NCI-H1930 (cell line): ENCODE results near the gene U2AF1L4.

ENCODE experiments used
- DNase-seq, 2 experiments: peaks; one replicate each; lab custom pipeline; 2025; lab: John Stamatoyannopoulos, UW

U2AF1L4 gene

DNA sequence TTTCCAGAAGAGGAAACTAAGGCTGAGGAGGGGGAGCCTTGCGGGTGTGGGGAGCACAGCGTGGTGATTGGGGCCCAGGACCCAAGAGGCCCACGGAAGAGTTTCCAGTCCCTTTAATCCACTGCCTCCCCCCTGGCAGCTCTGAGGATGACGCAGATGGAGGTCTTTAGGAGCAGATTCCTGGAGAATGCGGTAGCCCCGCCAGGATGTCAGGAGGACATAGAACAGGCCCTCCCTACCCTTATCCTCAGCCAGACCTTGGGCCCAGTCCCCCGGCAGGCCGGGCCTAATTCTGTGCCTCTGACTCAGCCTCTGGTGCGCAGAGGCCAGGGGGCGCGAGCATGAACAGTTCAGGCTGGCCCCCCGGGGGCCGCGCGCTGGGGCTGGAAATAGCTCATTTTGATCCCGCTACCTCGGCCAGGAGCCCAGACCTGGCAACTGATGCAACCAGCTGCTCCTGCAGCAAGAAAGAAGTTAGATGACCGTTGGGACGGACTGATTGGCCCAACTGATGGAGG, 12.1 kb upstream of the U2AF1L4 start:
- DNase-seq = no peak

GRCh38 chr19:35756377-35757230, 11.4 kb upstream of the U2AF1L4 start, which contains the start of gene HSPB6:
Gene HSPB6, minus strand, starts transcription at chr19:35757029. Its CDS starts 21 bp downstream, at chr19:35757008.
- DNase-seq = no peak

DNA sequence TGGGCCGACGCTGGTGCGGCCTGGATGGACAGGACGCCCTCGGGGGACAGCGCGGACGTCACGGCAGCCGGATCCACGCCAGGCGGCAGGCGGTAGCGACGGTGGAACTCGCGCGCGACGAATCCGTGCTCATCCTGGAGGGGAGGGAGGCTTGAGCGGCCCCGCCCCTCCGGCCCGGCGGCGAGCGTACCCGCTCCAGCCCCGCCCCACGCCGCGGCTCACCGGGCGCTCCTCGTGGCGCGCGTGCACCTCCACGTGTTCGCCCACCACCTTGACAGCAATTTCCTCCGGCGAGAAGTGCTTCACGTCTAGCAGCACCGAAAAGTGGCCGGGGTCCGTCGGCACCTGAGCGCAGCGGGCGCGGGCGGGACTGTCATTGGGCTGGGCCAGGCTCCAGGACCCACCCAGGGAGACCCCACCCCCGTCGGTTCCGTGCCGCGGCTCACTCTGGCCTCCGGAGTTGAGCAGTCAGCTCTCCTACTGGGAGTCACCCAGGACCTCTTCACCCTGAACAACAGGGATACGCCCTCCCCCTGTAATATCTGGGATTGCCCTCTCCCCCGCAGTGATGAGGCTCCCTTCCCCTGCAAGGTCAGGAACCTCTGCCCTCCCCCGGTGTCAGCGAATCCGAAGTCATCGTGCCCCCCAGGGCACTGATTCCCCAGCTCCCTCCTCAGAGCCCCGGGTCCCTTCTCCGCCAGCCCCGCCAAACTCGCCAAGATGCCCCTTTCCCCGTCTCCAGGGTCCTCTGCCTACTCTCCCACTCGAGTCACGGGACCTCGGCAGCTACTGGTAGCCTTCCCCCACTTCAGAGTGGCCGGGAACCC, 10.5 kb upstream of the U2AF1L4 start:
- no peak for DNase-seq

DNA sequence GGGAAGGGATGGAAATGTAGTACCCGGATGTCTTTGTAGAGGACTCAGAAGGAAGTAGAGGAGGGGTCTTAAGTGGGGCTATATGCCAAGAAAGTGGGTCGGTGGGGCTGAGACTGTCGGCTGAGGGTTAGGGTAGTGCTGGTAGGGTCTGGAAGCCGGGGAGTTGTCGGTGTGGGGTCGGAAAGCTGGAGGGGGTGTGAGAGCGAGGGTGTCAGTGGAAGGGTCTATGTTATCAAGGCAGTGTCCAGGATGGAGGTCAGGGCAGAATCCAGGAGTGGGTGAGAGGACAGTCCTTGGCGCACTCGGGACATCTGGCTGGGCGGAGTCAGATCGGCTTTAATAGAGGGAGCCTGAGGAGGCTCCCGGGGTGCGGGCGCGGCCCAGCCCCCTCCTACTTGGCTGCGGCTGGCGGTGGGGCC, 9.9 kb upstream of the U2AF1L4 start:
- no peak for DNase-seq

GRCh38 chr19:35754370-35755130, 9.3 kb upstream of the U2AF1L4 start:
- DNase-seq = no peak

DNA sequence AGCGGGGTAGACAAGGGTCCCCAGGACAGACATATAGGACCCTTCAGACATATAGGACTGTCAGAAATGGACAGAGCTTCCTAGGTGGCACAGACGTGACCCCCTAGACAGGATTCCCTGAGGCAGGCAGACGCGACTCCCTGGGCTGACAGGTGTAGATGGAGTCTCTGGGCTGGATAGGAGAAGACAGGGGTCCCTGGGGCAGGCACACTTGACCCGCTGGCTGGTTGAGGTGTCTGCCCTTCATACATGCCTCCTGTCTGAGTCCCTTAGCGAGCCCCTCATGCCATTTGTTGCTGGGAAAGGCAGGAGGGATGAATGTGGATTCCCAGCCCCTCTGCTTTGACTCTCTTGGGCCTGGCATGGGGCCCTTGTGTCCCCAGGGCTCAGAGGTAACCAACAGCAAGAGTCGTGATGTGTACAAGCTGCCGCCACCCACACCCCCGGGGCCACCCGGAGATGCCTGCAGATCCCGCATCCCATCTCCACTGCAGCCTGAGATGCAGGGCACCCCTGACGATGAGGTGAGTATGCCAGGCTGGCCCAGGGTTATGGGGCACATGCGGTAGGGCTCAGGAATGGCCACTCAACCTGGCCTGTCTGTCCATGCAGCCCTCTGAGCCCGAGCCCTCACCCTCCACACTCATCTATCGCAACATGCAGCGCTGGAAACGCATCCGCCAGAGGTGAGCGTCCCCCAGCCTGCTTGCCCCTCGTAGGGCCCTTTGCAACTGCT, 8.6 kb upstream of the U2AF1L4 start:
- no peak for DNase-seq

DNA sequence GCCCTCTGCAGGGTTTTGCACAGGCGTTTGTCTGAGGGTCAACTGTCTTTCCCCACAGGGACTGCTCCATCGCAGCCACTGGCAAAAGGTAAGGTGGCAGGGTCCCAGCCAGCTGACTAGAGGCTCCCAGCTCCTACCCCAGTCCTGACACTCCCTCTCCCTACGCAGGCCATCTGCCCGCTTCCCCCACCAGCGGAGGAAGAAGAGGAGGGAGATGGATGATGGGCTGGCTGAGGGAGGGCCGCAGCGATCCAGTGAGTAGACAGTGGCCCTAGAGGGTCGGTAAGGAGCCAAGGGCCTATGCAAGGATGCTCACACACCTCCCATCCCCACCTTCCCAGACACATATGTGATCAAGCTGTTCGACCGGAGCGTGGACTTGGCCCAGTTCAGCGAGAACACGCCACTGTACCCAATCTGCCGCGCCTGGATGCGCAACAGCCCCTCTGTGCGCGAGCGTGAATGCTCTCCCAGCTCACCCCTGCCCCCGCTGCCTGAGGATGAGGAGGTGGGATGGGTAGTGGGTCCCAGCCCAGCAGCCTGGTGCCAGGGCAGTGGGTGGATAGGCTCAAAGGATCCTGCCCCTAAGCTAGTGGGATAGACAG, 7.6 kb upstream of the U2AF1L4 start:
- DNase-seq = no peak

DNA sequence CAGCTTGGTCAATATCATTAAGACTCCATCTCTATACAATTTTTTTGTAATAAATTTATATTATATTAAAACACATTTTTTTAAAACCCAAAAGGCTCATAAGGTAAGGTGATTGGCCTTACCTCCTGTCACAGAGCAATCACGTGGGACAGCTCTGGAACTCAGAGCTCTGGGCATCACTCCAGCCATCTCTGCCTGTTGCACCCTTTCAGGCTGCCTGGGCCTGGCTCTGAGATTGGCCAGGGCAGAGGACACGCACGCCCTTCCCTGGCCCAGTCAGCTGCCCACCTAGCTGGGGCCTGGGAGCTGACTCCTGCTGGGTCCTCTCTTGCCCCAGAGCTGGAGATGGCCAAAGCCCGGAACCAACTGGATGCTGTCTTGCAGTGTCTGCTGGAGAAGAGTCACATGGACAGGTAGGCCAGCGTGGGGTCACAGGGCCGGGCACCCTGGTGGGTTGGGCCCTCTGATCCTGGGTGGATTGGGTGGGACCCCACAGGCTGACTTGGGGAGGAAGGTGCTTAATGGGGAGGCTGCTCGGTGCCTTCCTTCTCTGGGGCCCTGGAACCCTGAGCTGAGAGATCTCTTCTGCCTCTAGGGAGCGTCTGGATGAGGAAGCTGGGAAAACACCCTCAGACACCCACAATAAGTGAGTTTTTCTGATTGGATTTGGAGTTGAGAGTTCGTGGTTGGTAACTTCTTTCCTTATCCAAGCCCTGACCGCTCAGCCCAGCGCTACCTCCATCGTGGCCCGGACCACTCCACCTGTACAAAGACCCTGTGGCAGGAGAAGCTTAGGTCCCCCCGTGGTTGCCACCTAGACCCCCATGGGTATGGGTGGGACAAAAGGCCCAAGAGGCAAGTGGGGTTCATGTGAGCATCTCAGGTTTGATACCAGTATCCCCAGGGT, 6.9 kb upstream of the U2AF1L4 start:
- no peak for DNase-seq

DNA sequence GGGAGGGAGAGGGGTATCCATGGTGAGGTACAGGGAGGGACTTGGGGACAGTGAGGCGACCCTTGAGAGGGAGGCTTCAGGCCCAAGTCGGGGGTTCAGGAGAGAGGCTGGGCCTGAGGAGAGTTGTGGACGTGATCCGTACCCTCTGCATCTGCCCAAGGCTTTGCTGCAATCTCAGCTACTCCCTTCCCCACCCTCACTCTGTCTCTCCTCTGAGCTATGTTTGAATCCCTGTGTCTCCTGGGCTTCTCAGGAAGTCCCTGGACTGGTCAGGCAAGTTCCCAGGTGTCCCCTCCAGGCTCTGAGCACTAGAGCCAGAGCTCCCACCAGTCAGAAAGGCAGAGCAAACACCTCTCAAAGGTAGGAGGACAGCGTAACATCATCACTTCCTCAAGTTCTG, 4.9 kb upstream of the U2AF1L4 start:
- no peak for DNase-seq

- DNase-seq = peak; percentile 100
These were observed 3.1 kb upstream of the U2AF1L4 start, which contains the start of gene LIN37 for GRCh38 chr19:35748106-35749020. Gene LIN37, plus strand, starts transcription at chr19:35748576. Its CDS starts 149 bp downstream, at chr19:35748725.

DNA sequence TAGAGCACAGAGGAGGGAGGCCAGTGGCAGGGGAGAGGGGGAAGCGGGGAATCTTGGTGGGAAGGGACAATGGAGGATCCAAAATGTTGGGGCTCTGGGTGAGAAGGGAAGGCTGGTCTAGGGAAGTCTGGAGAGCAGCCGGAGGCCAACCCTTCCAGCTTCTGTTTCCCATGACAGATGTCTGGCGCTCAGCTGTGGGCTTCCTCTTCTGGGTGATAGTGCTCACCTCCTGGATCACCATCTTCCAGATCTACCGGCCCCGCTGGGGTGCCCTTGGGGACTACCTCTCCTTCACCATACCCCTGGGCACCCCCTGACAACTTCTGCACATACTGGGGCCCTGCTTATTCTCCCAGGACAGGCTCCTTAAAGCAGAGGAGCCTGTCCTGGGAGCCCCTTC, 1.3 kb upstream of the U2AF1L4 start:
- DNase-seq = no peak

DNA sequence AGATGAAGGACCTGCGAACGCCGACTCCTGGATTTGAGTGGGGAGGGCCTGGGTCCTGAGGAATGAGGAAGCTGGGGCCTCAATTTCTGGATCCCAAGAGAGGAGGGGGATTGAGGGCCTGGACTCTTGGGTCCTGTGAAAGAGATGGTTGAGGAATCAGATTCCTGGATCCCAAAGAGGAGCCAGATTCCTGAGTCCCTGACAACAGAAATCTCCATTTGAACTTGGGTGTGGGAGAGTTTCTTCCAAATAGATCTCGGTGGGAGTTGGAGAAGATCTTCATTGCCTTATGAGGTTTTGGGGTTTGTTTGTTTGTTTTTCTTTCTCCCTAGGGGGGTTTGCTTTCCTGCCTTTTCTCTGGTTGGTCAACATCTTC, 857 bp upstream of the U2AF1L4 start:
- no peak for DNase-seq

GRCh38 chr19:35744430-35745327, 539 bp downstream of the U2AF1L4 start:
- DNase-seq = peak; percentile 96 to 97

GRCh38 chr19:35743640-35744429, 1.4 kb downstream of the U2AF1L4 start:
- DNase-seq = no peak

DNA sequence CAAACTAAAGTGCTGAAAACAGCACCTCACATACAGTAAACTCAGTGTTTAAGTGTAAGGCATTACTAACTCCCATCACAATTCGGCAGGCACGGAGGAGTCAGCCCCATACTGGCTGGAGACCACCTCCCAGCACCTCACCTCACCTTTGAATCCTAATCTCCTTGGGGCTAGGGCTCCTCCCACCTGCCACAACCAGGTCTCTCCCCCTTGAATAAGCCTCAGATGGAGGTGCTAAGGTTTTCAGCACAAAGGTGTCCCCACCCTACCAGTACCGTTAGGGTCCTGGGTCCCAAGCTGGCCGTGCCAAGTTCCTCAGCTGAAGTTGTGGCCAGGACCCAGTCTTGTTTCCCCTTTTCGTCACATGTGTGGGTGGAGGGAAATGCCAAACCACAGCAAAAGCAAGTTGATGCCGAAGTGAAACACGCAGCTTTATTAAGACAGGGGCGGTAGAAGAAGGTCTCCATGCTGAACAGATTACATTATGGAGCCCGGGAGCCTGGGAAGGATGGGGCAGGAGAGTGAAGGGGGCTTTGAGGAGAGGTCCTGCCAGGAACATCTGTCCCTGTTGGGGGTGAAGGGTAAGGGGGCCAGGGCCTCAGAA, 3.0 kb downstream of the U2AF1L4 start, which contains the start of gene IGFLR1:
Gene IGFLR1, minus strand, starts transcription at position 332 of the 604 bp plus-strand sequence. CDS start 1,272 bp downstream, outside the sequence.
- no peak for DNase-seq

DNA sequence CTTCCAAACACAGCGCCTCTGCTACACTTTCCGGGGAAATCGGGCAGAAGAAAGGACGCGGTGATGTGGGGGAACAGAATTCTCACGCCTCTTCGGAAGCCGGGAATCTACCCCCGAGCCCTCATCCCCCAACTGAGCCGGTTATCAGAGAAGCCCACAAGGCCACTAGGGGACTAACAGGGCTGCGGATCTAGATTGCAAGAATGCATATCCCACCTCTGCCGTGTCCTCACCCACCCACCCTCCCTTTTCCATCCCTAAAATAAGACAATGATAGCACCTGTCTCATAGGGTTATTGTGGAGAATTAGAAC, 4.1 kb downstream of the U2AF1L4 start:
- no peak for DNase-seq
